ENCODE data around the gene UQCRH. TPM values are rescaled to one million over a fixed set of nuclear protein-coding genes. Genes with fewer than 3 reads are reported as not detected.

The UQCRH gene
- 781 and 845 TPM in 2 replicates for total RNA-seq

GRCh38 chr1:46303038-46303871, at the start of gene UQCRH, which contains the start of gene LRRC41:
Gene UQCRH, plus strand, starts transcription at chr1:46303698. Its CDS starts 69 bp downstream, at chr1:46303767.
Gene LRRC41, minus strand, starts transcription at chr1:46303616. Its CDS starts 294 bp downstream, at chr1:46303322.

GRCh38 chr1:46340404-46341221, 37.1 kb downstream of the UQCRH start, which contains the start of gene NSUN4:
Gene NSUN4, plus strand, starts transcription at chr1:46340807. Its CDS starts 20 bp downstream, at chr1:46340827.

Other genes with a start within 250 kb of the UQCRH start
- 7.0 and 17.9 TPM in 2 replicates for gene PIK3R3, start 171.1 kb upstream of the UQCRH start, total RNA-seq
- 0.45 and 0.56 TPM in 2 replicates for gene TSPAN1, start 128.6 kb upstream of the UQCRH start, total RNA-seq
- not detected in 2 replicates for gene P3R3URF, start 127.2 kb upstream of the UQCRH start, total RNA-seq
- gene POMGNT1, start 105.3 kb upstream of the UQCRH start, total RNA-seq, result 29.3 and 48.8 TPM in 2 replicates
- gene LURAP1, start 100.4 kb upstream of the UQCRH start, total RNA-seq, result 0.81 and 3.6 TPM in 2 replicates
- gene RAD54L, start 55.9 kb upstream of the UQCRH start, total RNA-seq, result 2.4 and 3.8 TPM in 2 replicates
- 45.4 and 60.4 TPM in 2 replicates for gene LRRC41, start 82 bp upstream of the UQCRH start, total RNA-seq
- gene NSUN4, start 37.1 kb downstream of the UQCRH start, total RNA-seq, result 11.5 and 16.3 TPM in 2 replicates
- 0.27 and 0.75 TPM in 2 replicates for gene FAAH, start 90.6 kb downstream of the UQCRH start, total RNA-seq
- gene DMBX1, start 186.1 kb downstream of the UQCRH start, total RNA-seq, result not detected in 2 replicates
- not detected in 2 replicates for gene KNCN, start 247.9 kb downstream of the UQCRH start, total RNA-seq